ENCODE measurements around the gene YPEL1. TPM values are rescaled to one million over a fixed set of nuclear protein-coding genes. Genes with fewer than 3 reads are reported as not detected.

The YPEL1 gene
- total RNA-seq, 1 donor from 2014 or later, result 1.9 TPM

DNA sequence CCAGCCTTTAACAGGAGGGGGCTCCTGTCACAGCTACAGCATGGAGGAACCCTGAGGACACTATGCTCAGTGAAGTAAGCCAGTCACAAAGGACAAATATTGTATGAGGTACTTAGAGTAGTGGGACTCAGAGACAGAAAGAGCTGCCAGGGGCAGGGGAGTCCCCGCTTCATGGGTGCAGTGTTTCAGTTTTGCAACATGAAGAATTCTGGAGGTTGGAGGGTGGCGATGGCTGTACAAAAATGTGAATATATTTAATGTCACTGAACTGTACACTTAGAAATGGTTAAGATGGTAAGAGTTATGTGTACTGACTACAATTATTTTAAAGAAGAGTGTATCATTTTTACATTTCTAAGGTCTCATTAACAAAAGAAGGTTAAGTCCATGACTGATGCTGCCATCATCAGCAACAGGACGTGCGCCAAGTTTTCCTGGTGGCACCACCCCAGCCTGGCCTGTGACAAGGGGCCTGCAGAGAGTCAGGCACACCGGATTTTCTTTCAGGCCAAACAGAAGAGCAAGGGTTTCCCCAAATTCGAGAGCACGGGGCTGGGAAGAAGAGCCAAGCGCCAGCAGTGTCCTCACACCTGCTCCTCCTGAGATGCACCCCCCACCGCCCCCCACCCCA, 22.1 kb downstream of the YPEL1 start:
- H3K27me3 Mint-ChIP-seq (ENCODE audit: low read depth), result peaks cover 3% of the 10 kb centered on the region
- intact Hi-C loops (cut with micrococcal nuclease), result loop anchor here (2.0 kb wide), 2 partner anchors 225 to 239 kb away; partner anchors contain the start of gene PPM1F
- H3K4me1 Mint-ChIP-seq (ENCODE audit: low read depth), result peaks cover 3% of the 10 kb centered on the region
- DNase-seq (ENCODE audit: low spot score), result no peak
- H3K36me3 Mint-ChIP-seq (ENCODE audit: low read depth), result no peaks in the 10 kb centered on the region
- no peaks in the 10 kb centered on the region for H3K9me3 Mint-ChIP-seq
- H3K27ac Mint-ChIP-seq, result no peak overlapping the region
- no peak overlapping the region for H3K4me3 Mint-ChIP-seq (ENCODE audit: low read depth)

GRCh38 chr22:21712751-21713427, 22.7 kb downstream of the YPEL1 start:
- Mint-ChIP-seq H3K4me1 (ENCODE audit: low read depth) (peaks cover 3% of the 10 kb centered on the region), H3K4me3 (ENCODE audit: low read depth) (no peak overlapping the region), H3K36me3 (ENCODE audit: low read depth) (no peaks in the 10 kb centered on the region), H3K27ac (no peak overlapping the region), H3K9me3 (no peaks in the 10 kb centered on the region), H3K27me3 (ENCODE audit: low read depth) (peaks cover 3% of the 10 kb centered on the region)
- intact Hi-C loops (cut with micrococcal nuclease), result loop anchor here (2.0 kb wide), 2 partner anchors 226 to 240 kb away; partner anchors contain the start of gene PPM1F
- peak; percentile 33 for DNase-seq (ENCODE audit: low spot score)

DNA sequence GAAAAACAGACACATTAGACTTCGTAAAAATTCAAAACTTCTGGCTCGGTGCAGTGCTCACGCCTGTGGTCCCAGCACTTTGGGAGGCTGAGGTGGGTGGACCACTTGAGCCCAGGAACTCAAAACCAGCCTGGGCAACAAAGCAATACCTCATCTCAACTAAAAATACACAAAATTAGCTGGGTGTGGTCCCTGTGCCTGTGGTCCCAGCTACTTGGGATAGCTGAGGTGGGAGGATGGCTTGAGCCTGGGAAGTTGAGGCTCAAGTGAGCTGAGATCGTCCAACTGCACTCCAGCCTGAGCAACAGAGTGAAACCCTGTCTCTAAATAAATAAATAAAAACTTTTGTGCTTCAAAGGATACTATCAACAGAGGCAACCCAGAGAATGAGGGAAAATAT, 23.7 kb downstream of the YPEL1 start:
- peaks cover 3% of the 10 kb centered on the region for H3K4me1 Mint-ChIP-seq (ENCODE audit: low read depth)
- H3K4me3 Mint-ChIP-seq (ENCODE audit: low read depth), result no peak overlapping the region
- no peaks in the 10 kb centered on the region for H3K9me3 Mint-ChIP-seq
- no peaks in the 10 kb centered on the region for H3K36me3 Mint-ChIP-seq (ENCODE audit: low read depth)
- intact Hi-C loops (cut with micrococcal nuclease), result loop anchor here (2.0 kb wide), 2 partner anchors 227 to 241 kb away; partner anchors contain the start of gene PPM1F
- H3K27ac Mint-ChIP-seq, result no peak overlapping the region
- no peaks in the 10 kb centered on the region for H3K27me3 Mint-ChIP-seq (ENCODE audit: low read depth)
- no peak for DNase-seq (ENCODE audit: low spot score)

DNA sequence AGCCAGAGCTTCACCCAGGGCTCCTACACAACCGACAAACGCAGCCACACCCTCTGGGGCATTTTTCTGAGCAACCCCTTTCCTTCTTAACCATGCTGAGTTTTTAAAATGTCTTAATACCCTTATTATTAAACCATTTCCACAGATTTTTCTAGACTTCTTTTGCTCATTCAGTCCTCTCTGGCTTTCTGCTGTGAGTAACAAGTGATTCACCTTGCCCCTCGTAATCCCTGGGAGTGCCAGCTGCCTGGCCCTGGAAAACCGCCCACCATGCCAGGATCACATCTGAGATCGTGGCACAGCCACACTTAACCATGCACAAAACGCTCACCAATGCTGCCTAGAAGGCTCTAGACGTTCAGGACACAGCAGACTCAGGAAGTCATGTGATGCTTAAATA, 25.4 kb downstream of the YPEL1 start:
- peaks cover 3% of the 10 kb centered on the region for H3K4me1 Mint-ChIP-seq (ENCODE audit: low read depth)
- intact Hi-C loops (cut with micrococcal nuclease), result no loop called here
- no peak overlapping the region for H3K27ac Mint-ChIP-seq

GRCh38 chr22:21709688-21710087, 25.9 kb downstream of the YPEL1 start:
- H3K9me3 Mint-ChIP-seq, result no peaks in the 10 kb centered on the region
- no peak for DNase-seq (ENCODE audit: low spot score)
- H3K4me1 Mint-ChIP-seq (ENCODE audit: low read depth), result peaks cover 3% of the 10 kb centered on the region
- no peaks in the 10 kb centered on the region for H3K36me3 Mint-ChIP-seq (ENCODE audit: low read depth)
- H3K27ac Mint-ChIP-seq, result no peak overlapping the region
- no peaks in the 10 kb centered on the region for H3K27me3 Mint-ChIP-seq (ENCODE audit: low read depth)
- intact Hi-C loops (cut with micrococcal nuclease), result no loop called here
- no peak overlapping the region for H3K4me3 Mint-ChIP-seq (ENCODE audit: low read depth)

More for the DNA sequence above, 25.4 kb downstream of the YPEL1 start:
- no peaks in the 10 kb centered on the region for H3K36me3 Mint-ChIP-seq (ENCODE audit: low read depth)
- no peak for DNase-seq (ENCODE audit: low spot score)
- no peaks in the 10 kb centered on the region for H3K9me3 Mint-ChIP-seq
- H3K4me3 Mint-ChIP-seq (ENCODE audit: low read depth), result no peak overlapping the region
- no peaks in the 10 kb centered on the region for H3K27me3 Mint-ChIP-seq (ENCODE audit: low read depth)

GRCh38 chr22:21708960-21709359, 26.6 kb downstream of the YPEL1 start:
- DNase-seq (ENCODE audit: low spot score), result no peak
- Mint-ChIP-seq H3K36me3 (ENCODE audit: low read depth) (no peaks in the 10 kb centered on the region), H3K27me3 (ENCODE audit: low read depth) (no peaks in the 10 kb centered on the region), H3K9me3 (no peaks in the 10 kb centered on the region), H3K4me3 (ENCODE audit: low read depth) (no peak overlapping the region), H3K4me1 (ENCODE audit: low read depth) (peaks cover 3% of the 10 kb centered on the region), H3K27ac (no peak overlapping the region)
- intact Hi-C loops (cut with micrococcal nuclease), result no loop called here

DNA sequence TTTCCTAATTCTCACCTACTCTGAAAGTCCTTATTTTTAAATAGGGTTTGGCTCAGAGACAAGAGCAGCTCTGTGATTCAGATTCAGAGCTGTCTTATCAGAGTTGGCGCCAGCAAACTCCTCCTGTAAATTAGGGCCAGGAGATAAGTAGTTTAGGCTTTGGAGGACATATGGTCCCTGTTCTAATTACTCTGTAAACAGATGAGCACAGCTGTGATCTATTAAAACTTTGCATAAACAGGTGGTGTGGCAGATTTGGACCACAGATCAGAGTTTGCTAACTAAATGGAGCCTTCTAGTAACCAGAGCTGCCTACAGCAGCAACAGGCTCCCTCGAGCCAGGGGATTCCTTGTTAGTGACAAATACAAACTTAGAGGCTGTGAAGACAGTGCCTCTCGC, 27.9 kb downstream of the YPEL1 start:
- no peak for DNase-seq (ENCODE audit: low spot score)
- H3K9me3 Mint-ChIP-seq, result no peaks in the 10 kb centered on the region
- H3K4me1 Mint-ChIP-seq (ENCODE audit: low read depth), result no peaks in the 10 kb centered on the region
- intact Hi-C loops (cut with micrococcal nuclease), result no loop called here
- H3K36me3 Mint-ChIP-seq (ENCODE audit: low read depth), result no peaks in the 10 kb centered on the region
- H3K27ac Mint-ChIP-seq, result no peak overlapping the region
- H3K4me3 Mint-ChIP-seq (ENCODE audit: low read depth), result no peak overlapping the region
- H3K27me3 Mint-ChIP-seq (ENCODE audit: low read depth), result no peaks in the 10 kb centered on the region

GRCh38 chr22:21703684-21704316, 31.8 kb downstream of the YPEL1 start:
- H3K9me3 Mint-ChIP-seq, result no peaks in the 10 kb centered on the region
- H3K27me3 Mint-ChIP-seq (ENCODE audit: low read depth), result no peaks in the 10 kb centered on the region
- intact Hi-C loops (cut with micrococcal nuclease), result no loop called here
- H3K4me1 Mint-ChIP-seq (ENCODE audit: low read depth), result no peaks in the 10 kb centered on the region
- no peak overlapping the region for H3K4me3 Mint-ChIP-seq (ENCODE audit: low read depth)
- peaks cover 6% of the 10 kb centered on the region for H3K36me3 Mint-ChIP-seq (ENCODE audit: low read depth)
- H3K27ac Mint-ChIP-seq, result no peak overlapping the region
- no peak for DNase-seq (ENCODE audit: low spot score)

GRCh38 chr22:21702700-21703683, 32.6 kb downstream of the YPEL1 start:
- H3K9me3 Mint-ChIP-seq, result no peaks in the 10 kb centered on the region
- no peak overlapping the region for H3K27ac Mint-ChIP-seq
- no peak overlapping the region for H3K4me3 Mint-ChIP-seq (ENCODE audit: low read depth)
- intact Hi-C loops (cut with micrococcal nuclease), result no loop called here
- no peak for DNase-seq (ENCODE audit: low spot score)
- H3K27me3 Mint-ChIP-seq (ENCODE audit: low read depth), result no peaks in the 10 kb centered on the region
- H3K4me1 Mint-ChIP-seq (ENCODE audit: low read depth), result no peaks in the 10 kb centered on the region
- peaks cover 6% of the 10 kb centered on the region for H3K36me3 Mint-ChIP-seq (ENCODE audit: low read depth)

DNA sequence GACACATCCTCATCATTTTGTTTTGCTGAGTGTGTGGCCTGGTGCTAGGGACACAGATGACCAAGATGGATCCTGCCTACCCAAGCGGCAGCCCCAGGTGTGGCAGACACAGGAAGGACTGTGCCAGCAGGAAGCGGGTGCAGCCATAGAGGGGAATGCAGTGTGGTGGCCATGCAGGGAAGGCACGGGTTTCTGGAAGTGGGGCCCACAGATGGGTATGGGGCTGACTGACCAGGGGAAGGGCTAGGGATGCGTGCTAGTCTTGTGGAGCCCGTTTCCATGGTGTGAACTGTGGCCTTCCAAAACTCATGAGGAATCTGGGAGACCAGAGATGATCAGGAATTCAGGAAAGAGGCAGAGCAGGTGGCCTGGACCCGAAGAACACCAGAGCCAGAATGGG, 33.5 kb downstream of the YPEL1 start:
- Mint-ChIP-seq H3K4me3 (ENCODE audit: low read depth) (no peak overlapping the region), H3K9me3 (no peaks in the 10 kb centered on the region), H3K27me3 (ENCODE audit: low read depth) (no peaks in the 10 kb centered on the region), H3K36me3 (ENCODE audit: low read depth) (peaks cover 7% of the 10 kb centered on the region), H3K27ac (no peak overlapping the region), H3K4me1 (ENCODE audit: low read depth) (no peaks in the 10 kb centered on the region)
- no peak for DNase-seq (ENCODE audit: low spot score)
- intact Hi-C loops (cut with micrococcal nuclease), result no loop called here

GRCh38 chr22:21701384-21701971, 34.1 kb downstream of the YPEL1 start:
- no peaks in the 10 kb centered on the region for H3K27me3 Mint-ChIP-seq (ENCODE audit: low read depth)
- intact Hi-C loops (cut with micrococcal nuclease), result no loop called here
- H3K4me1 Mint-ChIP-seq (ENCODE audit: low read depth), result no peaks in the 10 kb centered on the region
- H3K4me3 Mint-ChIP-seq (ENCODE audit: low read depth), result no peak overlapping the region
- peaks cover 13% of the 10 kb centered on the region for H3K36me3 Mint-ChIP-seq (ENCODE audit: low read depth)
- H3K9me3 Mint-ChIP-seq, result no peaks in the 10 kb centered on the region
- DNase-seq (ENCODE audit: low spot score), result no peak
- H3K27ac Mint-ChIP-seq, result no peak overlapping the region

DNA sequence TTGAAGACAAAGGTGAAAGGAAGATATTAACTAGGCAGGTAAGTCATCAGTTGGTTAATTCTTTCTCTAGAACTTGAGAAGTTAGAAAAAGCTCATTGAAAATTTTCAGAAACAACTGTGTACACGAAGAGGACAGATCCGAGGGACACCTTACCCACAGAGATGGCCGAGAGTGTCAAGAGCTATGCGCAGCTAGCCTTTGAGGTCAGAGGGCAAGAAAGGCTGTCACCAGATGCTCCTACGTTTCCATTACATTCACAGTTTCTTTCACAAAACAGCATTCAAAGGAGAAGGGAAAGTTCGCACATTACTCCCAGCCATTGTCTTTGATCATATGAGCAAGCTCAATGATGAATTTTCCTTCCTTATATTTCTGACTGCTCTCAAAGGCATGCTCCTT, 34.8 kb downstream of the YPEL1 start:
- Mint-ChIP-seq H3K4me1 (ENCODE audit: low read depth) (no peaks in the 10 kb centered on the region), H3K36me3 (ENCODE audit: low read depth) (peaks cover 16% of the 10 kb centered on the region), H3K27me3 (ENCODE audit: low read depth) (no peaks in the 10 kb centered on the region), H3K4me3 (ENCODE audit: low read depth) (no peak overlapping the region), H3K9me3 (no peaks in the 10 kb centered on the region), H3K27ac (no peak overlapping the region)
- intact Hi-C loops (cut with micrococcal nuclease), result no loop called here
- DNase-seq (ENCODE audit: low spot score), result no peak

Measured in activated T-helper 2 cell treated with anti-CD3 and anti-CD28 coated beads, Interferon-gamma antibody, Interleukin-2, Interleukin-4, amounts not matched to agents 10 μg/mL and 5 μg/mL and 100 μg/mL, durations not matched to agents 14 hours and 24 hours and 36 hours (primary cell).